Endothelial cell of hepatic sinusoid (primary cell): ENCODE measurements around the gene KNTC1.
"Not testable (repeated sequence)": the region's sequence is repeated elsewhere in the genome, so short reads cannot be mapped to it uniquely, and the experiment has no call there.

Source experiments
- in situ Hi-C: cut with HindIII; loops from 2 replicates; pipeline ENCODE4 v1.10.0; 2017; ENCODE audit warnings: low sequenced_read_pairs

Gene KNTC1

DNA sequence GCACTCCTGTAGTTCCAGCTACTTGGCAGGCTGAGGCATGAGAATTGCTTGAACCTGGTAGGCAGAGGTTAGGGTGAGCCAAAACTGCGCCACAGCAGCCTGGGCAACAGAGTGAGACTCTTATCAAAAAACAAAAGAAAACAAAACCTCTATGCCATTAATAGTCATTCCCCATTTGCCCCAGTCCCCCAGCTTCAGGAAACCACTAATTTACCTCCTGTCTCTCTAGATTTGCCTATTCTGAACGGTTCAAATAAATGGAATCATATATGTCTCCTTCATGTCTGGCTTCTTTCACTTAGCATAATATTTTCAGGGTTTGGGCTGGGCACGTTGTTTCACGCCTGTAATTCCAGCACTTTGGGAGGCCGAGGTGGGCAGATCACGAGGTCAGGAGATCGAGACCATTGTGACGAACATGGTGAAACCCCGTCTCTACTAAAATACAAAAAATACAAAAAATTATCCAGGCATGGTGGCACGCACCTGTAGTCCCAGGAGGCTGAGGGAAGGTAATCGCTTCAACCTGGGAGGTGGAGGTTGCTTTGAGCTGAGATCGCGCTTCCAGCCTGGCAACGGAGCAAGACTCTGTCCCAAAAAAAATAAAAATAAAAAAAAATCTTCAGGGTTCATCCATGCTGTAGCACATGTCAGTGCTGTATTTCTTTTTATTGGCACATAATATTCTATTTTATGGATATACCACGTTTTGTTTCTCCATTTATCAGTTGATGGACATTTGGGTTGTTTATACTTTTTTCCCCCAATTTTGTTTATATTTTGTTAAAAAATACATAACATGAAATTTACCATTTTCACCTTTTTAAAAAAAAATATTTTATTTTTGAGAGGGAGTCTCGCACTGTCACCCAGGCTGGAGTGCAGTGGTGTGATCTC lies 31.9 kb downstream of the KNTC1 start:
- in situ Hi-C loops = no loop called here

DNA sequence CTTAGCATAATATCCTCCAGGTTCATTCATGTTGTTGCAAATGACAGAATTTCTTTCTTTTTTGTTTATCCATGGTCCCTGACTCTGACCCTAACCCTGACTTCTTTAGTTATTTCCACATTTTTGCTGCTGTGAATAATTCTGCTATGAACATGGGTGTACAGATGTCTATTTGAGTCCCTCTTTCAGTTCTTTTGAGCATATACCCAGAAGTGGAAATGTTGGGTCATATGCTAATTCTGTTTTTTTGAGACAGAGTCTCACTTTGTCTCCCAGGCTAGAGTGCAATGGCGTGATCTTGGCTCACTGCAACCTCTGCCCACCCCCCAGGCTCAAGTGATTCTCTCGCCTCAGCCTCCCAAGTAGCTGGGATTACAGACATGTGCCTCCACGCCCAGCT lies 33.1 kb downstream of the KNTC1 start:
- in situ Hi-C loops = no loop called here

DNA sequence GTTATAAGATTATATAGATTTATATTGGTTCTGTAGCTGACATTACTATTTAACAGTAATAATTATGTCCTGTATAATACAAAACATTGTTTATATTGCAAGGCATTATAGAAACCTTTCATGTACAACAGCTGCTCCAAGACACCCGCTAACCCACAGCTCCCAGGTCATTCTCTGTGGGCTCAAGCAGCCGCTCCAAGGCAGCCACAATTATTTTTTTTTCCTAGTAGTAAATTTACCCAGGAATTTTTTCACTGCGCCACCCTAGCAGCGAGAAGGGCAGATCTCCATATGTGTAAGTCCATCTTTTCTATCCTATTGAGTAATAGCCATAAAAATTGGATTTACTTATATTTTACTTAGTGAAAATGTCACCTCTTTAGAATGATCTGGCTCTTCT lies 36.3 kb downstream of the KNTC1 start:
- in situ Hi-C loops = no loop called here

DNA sequence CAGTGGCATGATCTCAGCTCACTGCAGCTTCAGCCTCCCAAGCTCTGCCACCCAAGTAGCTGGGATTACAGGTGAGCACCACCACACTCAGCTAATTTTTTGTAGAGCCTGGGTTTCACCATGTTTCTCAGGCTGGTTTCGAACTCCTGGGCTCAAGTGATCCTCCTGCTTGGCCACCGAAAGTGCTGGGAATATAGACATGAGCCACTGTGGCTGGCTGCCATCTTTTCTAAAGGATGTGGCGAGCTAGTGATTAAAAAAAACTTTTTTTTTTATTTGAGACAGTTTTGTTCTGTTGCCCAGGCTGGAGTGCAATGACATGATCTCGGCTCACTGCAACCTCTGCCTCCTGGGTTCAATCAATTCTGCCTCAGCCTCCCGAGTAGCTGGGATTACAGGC lies 39.8 kb downstream of the KNTC1 start:
- in situ Hi-C loops = not testable (repeated sequence)

DNA sequence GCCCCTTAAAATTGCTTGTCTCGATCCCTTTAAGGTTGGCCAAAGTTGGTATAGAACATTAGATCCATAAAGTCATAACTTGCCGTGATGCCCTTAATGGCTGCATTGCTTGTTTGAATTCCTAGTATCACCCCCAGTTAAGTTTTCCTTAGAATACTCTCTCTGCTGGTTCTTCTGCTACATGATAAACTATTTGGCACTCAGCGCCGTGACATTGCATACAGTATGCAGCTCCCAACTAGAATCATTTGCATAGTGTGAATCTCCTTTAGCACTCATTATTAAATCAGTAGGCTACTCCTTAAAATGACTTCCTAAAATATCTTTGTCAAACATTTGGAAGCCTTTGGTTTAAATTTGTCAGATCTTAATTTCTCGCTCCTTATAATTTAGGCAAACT lies 42.2 kb downstream of the KNTC1 start:
- in situ Hi-C loops = no loop called here

DNA sequence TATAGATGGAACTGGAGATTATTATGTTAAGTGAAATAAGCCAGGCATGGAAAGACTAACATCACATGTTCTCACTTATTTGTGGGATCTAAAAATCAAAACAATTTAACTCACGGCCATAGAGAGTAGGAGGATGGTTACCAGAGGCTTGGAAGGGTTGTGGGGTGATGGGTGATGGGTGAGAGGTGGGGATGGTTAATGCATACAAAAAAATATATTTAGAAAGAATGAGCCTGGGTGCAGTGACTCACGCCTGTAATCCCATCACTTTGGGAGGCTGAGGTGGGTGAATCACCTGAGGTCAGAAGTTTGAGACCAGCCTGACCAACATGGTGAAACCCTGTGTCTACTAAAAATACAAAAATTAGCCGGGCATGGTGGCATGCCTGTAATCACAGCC lies 43.0 kb downstream of the KNTC1 start:
- in situ Hi-C loops = not testable (repeated sequence)

DNA sequence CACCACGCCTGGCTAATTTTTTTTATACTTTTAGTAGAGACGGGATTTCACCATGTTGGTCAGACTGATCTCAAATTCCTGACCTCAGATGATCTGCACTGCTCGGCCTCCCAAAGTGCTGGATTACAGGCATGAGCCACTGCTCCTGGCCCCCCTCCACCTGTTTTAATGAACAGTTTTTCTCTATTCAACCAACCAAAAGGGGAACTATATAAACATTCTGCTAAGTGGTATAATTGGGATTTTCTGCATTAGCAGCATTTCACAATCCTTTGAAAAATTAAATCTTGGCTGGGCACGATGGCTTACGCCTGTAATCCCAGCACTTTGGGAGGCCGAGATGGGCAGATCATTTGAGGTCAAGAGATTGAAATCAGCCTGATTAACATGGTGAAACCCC lies 44.8 kb downstream of the KNTC1 start:
- in situ Hi-C loops = no loop called here

DNA sequence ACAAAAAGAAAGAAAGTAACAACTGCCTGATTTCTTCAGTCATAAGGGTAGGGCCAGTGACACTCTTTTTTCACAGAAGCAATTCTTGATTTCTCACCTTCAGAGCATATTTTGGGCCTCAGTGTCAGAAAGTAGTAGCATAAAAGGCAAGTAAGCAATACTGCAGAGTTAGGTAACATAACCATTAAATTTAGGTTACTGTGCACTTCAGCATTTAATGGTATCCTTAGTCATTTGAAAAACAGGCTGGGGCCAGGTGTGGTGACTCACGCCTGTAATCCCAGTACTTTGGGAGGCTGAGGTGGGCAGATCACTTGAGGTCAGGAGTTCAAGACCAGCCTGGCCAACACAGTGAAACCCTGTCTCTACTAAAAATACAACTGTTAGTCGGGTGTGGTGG lies 56.2 kb downstream of the KNTC1 start:
- in situ Hi-C loops = not testable (repeated sequence)

DNA sequence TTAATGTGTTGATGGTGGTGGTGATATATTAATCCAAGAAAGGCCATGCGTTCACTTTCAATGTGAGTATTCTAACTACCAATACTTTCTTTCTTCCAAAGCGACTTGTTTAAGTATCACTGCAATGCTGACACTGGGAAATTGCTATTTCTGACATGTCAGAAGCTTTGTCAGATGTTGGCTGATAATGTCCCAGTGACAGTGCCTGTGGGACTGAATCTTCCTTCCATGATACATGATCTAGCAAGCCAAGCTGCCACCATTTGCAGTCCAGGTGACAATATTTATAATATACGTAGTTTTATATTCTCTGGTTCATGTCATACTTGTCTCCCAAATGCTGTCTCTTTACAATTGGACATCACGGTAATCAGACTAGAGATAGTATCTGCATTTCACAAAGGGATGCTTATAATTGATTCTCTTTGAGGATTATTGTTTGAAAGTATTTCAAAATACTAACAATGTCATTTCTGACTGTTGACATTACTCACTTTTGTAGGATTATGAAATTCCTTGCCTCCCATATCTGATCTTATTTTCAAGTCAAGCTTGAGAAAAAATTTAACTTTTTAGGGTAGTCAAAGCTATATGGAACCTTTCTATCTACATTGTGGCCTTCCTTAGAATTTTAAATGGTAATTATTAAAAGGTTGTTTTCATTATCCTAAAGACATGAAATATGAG lies 57.3 kb downstream of the KNTC1 start:
- in situ Hi-C loops = no loop called here

DNA sequence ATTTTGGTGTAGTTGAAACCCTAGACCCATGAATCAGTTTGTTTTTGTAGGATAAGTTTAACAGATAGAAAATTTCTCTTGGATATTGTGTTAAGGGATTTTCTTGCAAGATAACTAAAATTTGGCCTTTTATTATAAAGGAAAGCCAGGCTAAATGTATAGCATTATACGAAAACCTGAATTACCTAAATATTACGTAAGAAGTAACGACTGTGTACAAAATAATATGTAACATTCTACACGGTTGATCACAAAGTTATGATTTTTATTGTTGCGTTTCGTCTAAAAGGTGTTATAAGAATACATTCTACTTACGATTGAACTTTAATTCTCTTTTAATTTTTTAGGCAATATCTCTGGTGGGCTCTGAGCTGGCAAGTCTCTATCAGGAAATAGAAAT lies 63.9 kb downstream of the KNTC1 start:
- in situ Hi-C loops = no loop called here

DNA sequence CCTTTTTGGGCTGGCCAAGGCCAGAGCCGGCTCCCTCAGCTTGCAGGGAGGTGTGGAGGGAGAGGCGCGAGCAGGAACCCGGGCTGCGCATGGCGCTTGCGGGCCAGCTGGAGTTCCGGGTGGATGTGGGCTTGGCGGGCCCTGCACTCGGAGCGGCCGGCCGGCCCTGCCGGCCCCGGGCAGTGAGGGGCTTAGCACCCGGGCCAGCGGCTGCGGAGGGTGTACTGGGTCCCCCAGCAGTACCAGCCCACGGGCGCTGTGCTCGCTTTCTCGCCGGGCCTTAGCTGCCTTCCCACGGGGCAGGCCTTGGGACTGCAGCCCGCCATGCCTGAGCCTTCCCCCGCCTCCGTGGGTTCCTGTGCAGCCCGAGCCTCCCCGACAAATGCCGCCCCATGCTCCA lies 64.9 kb downstream of the KNTC1 start:
- in situ Hi-C loops = not testable (repeated sequence)

DNA sequence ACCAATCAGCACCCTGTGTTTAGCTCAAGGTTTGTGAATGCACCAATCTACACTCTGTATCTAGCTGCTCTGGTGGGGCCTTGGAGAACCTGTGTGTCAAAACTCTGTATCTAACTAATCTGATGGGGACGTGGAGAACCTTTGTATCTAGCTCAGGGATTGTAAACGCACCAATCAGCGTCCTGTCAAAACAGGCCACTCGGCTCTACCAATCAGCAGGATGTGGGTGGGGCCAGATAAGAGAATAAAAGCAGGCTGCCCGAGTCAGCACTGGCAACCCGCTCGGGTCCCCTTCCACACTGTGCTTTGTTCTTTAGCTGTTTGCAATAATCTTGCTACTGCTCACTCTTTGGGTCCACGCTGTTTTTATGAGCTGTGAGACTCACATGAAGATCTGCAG lies 65.5 kb downstream of the KNTC1 start:
- in situ Hi-C loops = not testable (repeated sequence)

DNA sequence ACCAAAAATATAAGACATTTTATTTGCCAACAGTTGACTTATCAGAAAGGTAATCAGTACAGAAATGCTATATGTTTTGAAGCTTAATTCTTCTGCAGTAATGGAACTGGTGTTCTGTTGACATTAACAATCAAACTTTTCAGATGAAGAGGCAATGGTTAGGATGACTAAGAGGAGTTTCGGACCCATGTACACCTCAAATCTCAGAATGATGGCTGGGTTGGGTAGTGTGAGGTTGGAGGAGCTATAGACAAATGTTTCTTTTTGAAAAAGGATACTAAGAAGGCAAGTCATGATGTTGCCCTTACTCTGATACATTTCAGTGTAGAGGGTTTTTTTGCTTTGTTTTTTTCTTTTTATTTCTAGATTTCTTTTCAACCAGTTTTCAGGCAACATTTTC lies 66.9 kb downstream of the KNTC1 start:
- in situ Hi-C loops = no loop called here

DNA sequence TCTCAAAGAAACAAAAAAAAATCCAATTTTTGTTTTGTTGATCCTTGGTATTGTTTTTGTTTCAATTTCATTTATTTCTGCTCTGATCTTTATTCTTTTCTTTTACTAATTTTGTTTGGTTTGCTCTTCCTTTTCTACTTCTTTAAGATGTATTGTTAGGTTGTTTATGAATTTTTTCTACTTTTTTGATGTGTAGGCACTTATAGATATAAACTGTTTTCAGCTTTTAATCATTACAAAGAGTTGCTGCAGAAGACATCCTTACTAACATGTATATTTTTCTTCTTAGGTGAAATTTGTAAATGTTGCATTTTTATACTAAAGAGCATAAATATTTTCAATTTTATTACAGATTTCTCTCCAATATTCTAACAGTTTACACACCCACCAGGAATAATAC lies 69.8 kb downstream of the KNTC1 start:
- in situ Hi-C loops = no loop called here

DNA sequence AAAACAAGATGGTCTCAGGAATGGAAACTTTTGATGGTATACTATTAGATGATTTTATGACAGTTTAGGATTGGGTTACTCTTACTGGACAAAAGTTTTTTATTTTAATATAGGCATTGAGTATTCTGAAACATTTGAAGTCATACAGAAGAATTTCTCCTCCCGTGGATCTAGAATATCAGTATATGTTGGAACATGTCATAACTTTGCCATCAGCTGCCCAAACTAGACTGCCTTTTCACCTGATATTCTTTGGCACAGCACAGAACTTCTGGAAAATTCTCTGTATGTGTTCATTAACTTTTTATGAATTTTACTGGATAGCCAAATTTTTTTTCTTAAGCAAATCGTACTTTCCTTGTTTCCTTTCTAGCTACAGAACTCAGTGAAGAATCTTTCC lies 75.4 kb downstream of the KNTC1 start:
- in situ Hi-C loops = no loop called here

DNA sequence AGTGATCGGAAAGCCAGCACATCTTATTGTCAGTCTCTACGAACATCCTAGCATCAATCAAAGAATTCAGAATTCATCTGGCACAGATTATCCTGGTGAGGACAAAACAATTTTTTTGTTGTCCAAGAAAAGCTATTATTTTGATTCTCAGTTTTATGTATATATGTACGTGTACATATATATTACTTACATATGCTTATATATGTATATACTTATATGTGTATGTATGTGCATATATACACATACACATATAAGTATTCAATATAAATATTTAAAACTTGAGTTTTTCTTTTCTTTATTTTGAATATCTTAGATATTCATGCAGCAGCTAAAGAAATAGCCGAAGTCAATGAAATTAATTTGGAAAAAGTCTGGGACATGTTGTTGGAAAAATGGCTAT lies 77.9 kb downstream of the KNTC1 start:
- in situ Hi-C loops = no loop called here

DNA sequence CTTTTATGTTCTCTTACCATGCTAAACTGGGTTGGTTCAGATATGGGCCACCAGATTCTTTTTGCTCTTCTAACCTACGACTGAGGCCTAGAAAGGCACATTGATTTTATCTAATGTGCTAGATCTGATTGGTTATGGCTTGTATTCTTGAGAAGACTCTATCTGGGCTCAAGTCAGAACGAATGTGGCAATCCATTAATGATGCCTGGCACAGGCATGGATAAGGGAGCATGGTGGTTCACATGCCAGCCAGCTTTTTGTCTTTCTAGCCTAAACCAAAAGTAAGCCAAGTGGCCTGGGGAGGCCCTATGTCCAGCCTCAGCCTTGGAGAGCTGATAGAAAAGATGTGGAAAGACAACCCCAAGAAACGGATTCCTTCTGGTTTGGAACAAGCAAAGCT lies 82.7 kb downstream of the KNTC1 start:
- in situ Hi-C loops = no loop called here

DNA sequence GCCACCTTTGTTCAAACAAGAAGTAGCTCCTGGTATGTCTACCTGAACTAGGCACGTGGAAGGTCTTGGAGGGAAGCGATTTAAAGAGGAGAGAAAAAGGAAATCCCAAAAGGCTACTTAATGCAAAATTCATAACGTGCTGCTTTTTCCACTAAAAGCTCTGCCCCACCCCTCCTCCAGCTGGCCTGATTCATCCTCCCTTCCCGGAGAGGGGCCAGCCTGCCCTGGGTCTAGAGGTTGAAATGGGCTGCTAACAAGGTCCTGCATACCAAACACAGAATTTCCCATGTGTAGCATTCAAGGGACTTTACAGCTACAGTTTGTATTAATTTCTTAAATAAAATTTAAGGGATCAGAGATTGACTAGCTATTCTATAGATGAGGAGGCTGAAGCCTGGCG lies 83.2 kb downstream of the KNTC1 start:
- in situ Hi-C loops = no loop called here

DNA sequence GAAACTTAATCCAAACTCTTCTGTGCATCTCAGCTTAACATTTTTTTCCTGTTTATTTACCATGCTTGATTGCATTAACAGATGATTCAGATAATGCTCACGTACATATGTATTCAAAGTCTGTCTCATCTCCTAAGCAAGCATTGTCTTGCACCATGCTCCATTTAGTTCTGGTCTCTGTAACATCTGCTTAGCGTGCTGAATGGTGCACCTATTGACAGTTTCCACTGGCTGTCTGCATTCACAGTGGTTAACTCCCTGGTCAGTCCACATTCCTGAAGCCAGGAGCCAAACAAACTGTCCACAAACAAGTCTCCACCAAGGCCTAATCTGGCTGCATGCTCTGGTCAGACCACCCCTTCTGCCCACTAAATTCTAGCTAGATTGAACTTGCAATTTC lies 83.9 kb downstream of the KNTC1 start:
- in situ Hi-C loops = no loop called here

DNA sequence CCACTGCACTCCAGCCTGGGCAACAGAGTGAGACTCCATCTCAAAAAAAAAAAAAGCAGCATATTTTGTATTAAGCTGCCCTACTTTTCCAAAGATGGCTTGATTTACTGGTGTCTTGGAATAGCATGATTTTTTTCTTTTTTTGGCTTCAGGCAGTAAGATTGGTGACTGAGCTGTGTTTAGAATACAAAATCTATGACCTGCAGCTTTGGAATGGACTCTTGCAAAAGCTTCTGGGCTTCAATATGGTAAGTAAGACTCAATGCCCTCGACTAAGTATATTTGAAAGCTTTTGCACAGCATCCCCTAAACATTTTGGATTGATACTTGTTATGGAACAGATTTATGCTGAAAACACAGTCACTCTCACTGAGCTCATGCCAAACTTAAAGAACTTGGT lies 87.8 kb downstream of the KNTC1 start:
- in situ Hi-C loops = no loop called here

DNA sequence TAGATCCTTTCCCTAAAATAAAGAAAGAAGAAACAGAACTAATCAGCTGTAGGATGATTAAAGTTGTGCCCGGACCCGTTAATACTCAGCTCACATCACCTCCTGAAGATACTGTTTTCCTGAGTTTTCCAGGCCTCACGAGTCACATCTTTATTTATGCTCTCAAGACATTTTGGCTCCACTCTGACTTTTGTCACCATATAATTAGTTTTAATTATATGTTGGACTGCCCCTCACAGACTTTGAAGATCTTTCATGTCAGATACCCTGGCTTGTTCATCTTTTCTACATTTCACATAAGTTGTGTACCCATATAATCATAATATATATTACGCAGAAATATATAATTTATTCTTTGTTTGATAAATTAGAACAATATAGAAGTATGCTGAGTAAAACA lies 88.7 kb downstream of the KNTC1 start:
- in situ Hi-C loops = no loop called here

DNA sequence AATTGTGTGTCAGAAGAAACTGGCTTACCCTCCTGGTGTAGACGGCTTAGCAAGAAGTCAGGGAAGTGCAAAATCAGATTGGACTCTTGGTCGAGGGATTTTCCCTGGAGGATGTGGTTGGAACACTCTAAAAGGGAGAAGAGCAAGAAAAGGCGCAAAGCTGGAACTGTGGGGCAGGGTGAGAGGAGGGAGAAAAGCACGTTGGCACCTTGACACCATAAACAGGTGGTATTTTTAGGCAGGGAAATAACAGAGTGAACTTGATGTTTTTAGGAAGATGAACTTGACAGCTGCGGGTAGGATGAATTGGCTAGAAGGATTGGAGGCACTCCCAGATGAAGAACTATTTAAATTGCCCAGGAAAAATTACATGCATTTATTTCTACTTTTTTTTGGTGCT lies 108.4 kb downstream of the KNTC1 start:
- in situ Hi-C loops = no loop called here
